ENCODE data around the gene C16orf87. TPM values are rescaled to one million over a fixed set of nuclear protein-coding genes. Genes with fewer than 3 reads are reported as not detected.

The C16orf87 gene
- polyA plus RNA-seq, 4 donors: 5.7 to 30.1 (median 11.7) TPM

GRCh38 chr16:46768809-46769208 lies 62.2 kb downstream of the C16orf87 start:
- FAIRE-seq (no peak), DNase-seq (no peak)
- H3K27me3 ChIP-seq (ENCODE audit: control insufficient read depth in 3 of 3, insufficient read depth in 3 of 3, low read length in 3 of 3): no peaks in the 10 kb centered on the region
- WGBS, 3 donors: 17 to 68% (median 47%) methylated on average over 8 of the region's 8 CpGs
- H3K27ac ChIP-seq (ENCODE audit: low read depth in 1 of 3, low read length in 2 of 3): no peak overlapping the region
- no peaks in the 10 kb centered on the region for H3K36me3 ChIP-seq (ENCODE audit: control insufficient read depth in 3 of 3, insufficient read depth in 2 of 3, low read depth in 1 of 3, low read length in 3 of 3)
- no peaks in the 10 kb centered on the region for H3K4me1 ChIP-seq (ENCODE audit: control insufficient read depth in 3 of 3, insufficient read depth in 2 of 3, low read depth in 1 of 3, low read length in 2 of 3)
- H3K9me3 ChIP-seq (ENCODE audit: control insufficient read depth in 2 of 2, insufficient read depth in 1 of 2, low read depth in 1 of 2, low read length in 1 of 2): no peaks in the 10 kb centered on the region
- H3K4me3 ChIP-seq (ENCODE audit: low read depth in 1 of 3, low read length in 3 of 3): no peak overlapping the region

GRCh38 chr16:46765050-46765449 lies 65.9 kb downstream of the C16orf87 start:
- FAIRE-seq: no peak
- WGBS, 3 donors: 66 to 82% (median 72%) methylated on average over 7 of the region's 7 CpGs
- no peak for DNase-seq
- Histone ChIP-seq H3K27ac (ENCODE audit: low read depth in 1 of 3, low read length in 2 of 3) (no peak overlapping the region), H3K4me3 (ENCODE audit: low read depth in 1 of 3, low read length in 3 of 3) (no peak overlapping the region), H3K9me3 (ENCODE audit: control insufficient read depth in 2 of 2, insufficient read depth in 1 of 2, low read depth in 1 of 2, low read length in 1 of 2) (no peaks in the 10 kb centered on the region), H3K4me1 (ENCODE audit: control insufficient read depth in 3 of 3, insufficient read depth in 2 of 3, low read depth in 1 of 3, low read length in 2 of 3) (no peaks in the 10 kb centered on the region), H3K27me3 (ENCODE audit: control insufficient read depth in 3 of 3, insufficient read depth in 3 of 3, low read length in 3 of 3) (no peaks in the 10 kb centered on the region), H3K36me3 (ENCODE audit: control insufficient read depth in 3 of 3, insufficient read depth in 2 of 3, low read depth in 1 of 3, low read length in 3 of 3) (no peaks in the 10 kb centered on the region)

GRCh38 chr16:46763147-46763546 lies 67.8 kb downstream of the C16orf87 start:
- no peaks in the 10 kb centered on the region for H3K9me3 ChIP-seq (ENCODE audit: control insufficient read depth in 2 of 2, insufficient read depth in 1 of 2, low read depth in 1 of 2, low read length in 1 of 2)
- no peaks in the 10 kb centered on the region for H3K4me1 ChIP-seq (ENCODE audit: control insufficient read depth in 3 of 3, insufficient read depth in 2 of 3, low read depth in 1 of 3, low read length in 2 of 3)
- H3K36me3 ChIP-seq (ENCODE audit: control insufficient read depth in 3 of 3, insufficient read depth in 2 of 3, low read depth in 1 of 3, low read length in 3 of 3): no peaks in the 10 kb centered on the region
- no peak for FAIRE-seq
- WGBS, 3 donors: 65 to 85% (median 83%) methylated on average over 12 of the region's 12 CpGs
- no peak overlapping the region for H3K27ac ChIP-seq (ENCODE audit: low read depth in 1 of 3, low read length in 2 of 3)
- DNase-seq: no peak
- no peak overlapping the region for H3K4me3 ChIP-seq (ENCODE audit: low read depth in 1 of 3, low read length in 3 of 3)
- H3K27me3 ChIP-seq (ENCODE audit: control insufficient read depth in 3 of 3, insufficient read depth in 3 of 3, low read length in 3 of 3): no peaks in the 10 kb centered on the region

GRCh38 chr16:46762583-46762982 lies 68.4 kb downstream of the C16orf87 start:
- Histone ChIP-seq H3K27ac (ENCODE audit: low read depth in 1 of 3, low read length in 2 of 3) (no peak overlapping the region), H3K27me3 (ENCODE audit: control insufficient read depth in 3 of 3, insufficient read depth in 3 of 3, low read length in 3 of 3) (no peaks in the 10 kb centered on the region), H3K4me3 (ENCODE audit: low read depth in 1 of 3, low read length in 3 of 3) (no peak overlapping the region), H3K9me3 (ENCODE audit: control insufficient read depth in 2 of 2, insufficient read depth in 1 of 2, low read depth in 1 of 2, low read length in 1 of 2) (no peaks in the 10 kb centered on the region), H3K4me1 (ENCODE audit: control insufficient read depth in 3 of 3, insufficient read depth in 2 of 3, low read depth in 1 of 3, low read length in 2 of 3) (no peaks in the 10 kb centered on the region), H3K36me3 (ENCODE audit: control insufficient read depth in 3 of 3, insufficient read depth in 2 of 3, low read depth in 1 of 3, low read length in 3 of 3) (no peaks in the 10 kb centered on the region)
- DNase-seq (no peak), FAIRE-seq (no peak)
- 59 to 64% (median 63%) methylated on average over 3 of the region's 3 CpGs for WGBS, 3 donors

GRCh38 chr16:46759309-46759708 lies 71.7 kb downstream of the C16orf87 start:
- Histone ChIP-seq H3K27me3 (ENCODE audit: control insufficient read depth in 3 of 3, insufficient read depth in 3 of 3, low read length in 3 of 3) (no peaks in the 10 kb centered on the region), H3K4me3 (ENCODE audit: low read depth in 1 of 3, low read length in 3 of 3) (no peak overlapping the region), H3K27ac (ENCODE audit: low read depth in 1 of 3, low read length in 2 of 3) (no peak overlapping the region), H3K9me3 (ENCODE audit: control insufficient read depth in 2 of 2, insufficient read depth in 1 of 2, low read depth in 1 of 2, low read length in 1 of 2) (no peaks in the 10 kb centered on the region), H3K4me1 (ENCODE audit: control insufficient read depth in 3 of 3, insufficient read depth in 2 of 3, low read depth in 1 of 3, low read length in 2 of 3) (no peaks in the 10 kb centered on the region), H3K36me3 (ENCODE audit: control insufficient read depth in 3 of 3, insufficient read depth in 2 of 3, low read depth in 1 of 3, low read length in 3 of 3) (no peaks in the 10 kb centered on the region)
- FAIRE-seq (no peak), DNase-seq (no peak)
- 83 to 90% (median 83%) methylated on average over 5 of the region's 5 CpGs for WGBS, 3 donors

- FAIRE-seq (no peak), DNase-seq (no peak)
- Histone ChIP-seq H3K4me1 (ENCODE audit: control insufficient read depth in 3 of 3, insufficient read depth in 2 of 3, low read depth in 1 of 3, low read length in 2 of 3) (no peaks in the 10 kb centered on the region), H3K27me3 (ENCODE audit: control insufficient read depth in 3 of 3, insufficient read depth in 3 of 3, low read length in 3 of 3) (no peaks in the 10 kb centered on the region), H3K27ac (ENCODE audit: low read depth in 1 of 3, low read length in 2 of 3) (no peak overlapping the region), H3K36me3 (ENCODE audit: control insufficient read depth in 3 of 3, insufficient read depth in 2 of 3, low read depth in 1 of 3, low read length in 3 of 3) (no peaks in the 10 kb centered on the region), H3K4me3 (ENCODE audit: low read depth in 1 of 3, low read length in 3 of 3) (no peak overlapping the region), H3K9me3 (ENCODE audit: control insufficient read depth in 2 of 2, insufficient read depth in 1 of 2, low read depth in 1 of 2, low read length in 1 of 2) (no peaks in the 10 kb centered on the region)
- WGBS, 3 donors: 23 to 38% (median 38%) methylated on average over 21 of the region's 21 CpGs
Observed at GRCh38 chr16:46757339-46758050, 73.5 kb downstream of the C16orf87 start.

- WGBS, 3 donors: 80 to 88% (median 82%) methylated on average over 11 of the region's 11 CpGs
- no peaks in the 10 kb centered on the region for H3K9me3 ChIP-seq (ENCODE audit: control insufficient read depth in 2 of 2, insufficient read depth in 1 of 2, low read depth in 1 of 2, low read length in 1 of 2)
- no peaks in the 10 kb centered on the region for H3K36me3 ChIP-seq (ENCODE audit: control insufficient read depth in 3 of 3, insufficient read depth in 2 of 3, low read depth in 1 of 3, low read length in 3 of 3)
- no peaks in the 10 kb centered on the region for H3K27me3 ChIP-seq (ENCODE audit: control insufficient read depth in 3 of 3, insufficient read depth in 3 of 3, low read length in 3 of 3)
- DNase-seq: no peak
- no peaks in the 10 kb centered on the region for H3K4me1 ChIP-seq (ENCODE audit: control insufficient read depth in 3 of 3, insufficient read depth in 2 of 3, low read depth in 1 of 3, low read length in 2 of 3)
- H3K4me3 ChIP-seq (ENCODE audit: low read depth in 1 of 3, low read length in 3 of 3): no peak overlapping the region
- FAIRE-seq: no peak
- no peak overlapping the region for H3K27ac ChIP-seq (ENCODE audit: low read depth in 1 of 3, low read length in 2 of 3)
Observed at GRCh38 chr16:46756772-46757171, 74.2 kb downstream of the C16orf87 start.

- no peaks in the 10 kb centered on the region for H3K4me1 ChIP-seq (ENCODE audit: control insufficient read depth in 3 of 3, insufficient read depth in 2 of 3, low read depth in 1 of 3, low read length in 2 of 3)
- whole genome bisulfite sequencing, 3 donors: 80 to 86% (median 82%) methylated on average over 5 of the region's 5 CpGs
- DNase-seq: no peak
- H3K9me3 ChIP-seq (ENCODE audit: control insufficient read depth in 2 of 2, insufficient read depth in 1 of 2, low read depth in 1 of 2, low read length in 1 of 2): no peaks in the 10 kb centered on the region
- no peak overlapping the region for H3K27ac ChIP-seq (ENCODE audit: low read depth in 1 of 3, low read length in 2 of 3)
- H3K27me3 ChIP-seq (ENCODE audit: control insufficient read depth in 3 of 3, insufficient read depth in 3 of 3, low read length in 3 of 3): no peaks in the 10 kb centered on the region
- FAIRE-seq: no peak
- H3K36me3 ChIP-seq (ENCODE audit: control insufficient read depth in 3 of 3, insufficient read depth in 2 of 3, low read depth in 1 of 3, low read length in 3 of 3): no peaks in the 10 kb centered on the region
- no peak overlapping the region for H3K4me3 ChIP-seq (ENCODE audit: low read depth in 1 of 3, low read length in 3 of 3)
Observed at GRCh38 chr16:46753015-46753414, 78.0 kb downstream of the C16orf87 start.

- Histone ChIP-seq H3K4me1 (ENCODE audit: control insufficient read depth in 3 of 3, insufficient read depth in 2 of 3, low read depth in 1 of 3, low read length in 2 of 3) (no peaks in the 10 kb centered on the region), H3K36me3 (ENCODE audit: control insufficient read depth in 3 of 3, insufficient read depth in 2 of 3, low read depth in 1 of 3, low read length in 3 of 3) (no peaks in the 10 kb centered on the region), H3K4me3 (ENCODE audit: low read depth in 1 of 3, low read length in 3 of 3) (no peak overlapping the region), H3K9me3 (ENCODE audit: control insufficient read depth in 2 of 2, insufficient read depth in 1 of 2, low read depth in 1 of 2, low read length in 1 of 2) (no peaks in the 10 kb centered on the region), H3K27me3 (ENCODE audit: control insufficient read depth in 3 of 3, insufficient read depth in 3 of 3, low read length in 3 of 3) (no peaks in the 10 kb centered on the region), H3K27ac (ENCODE audit: low read depth in 1 of 3, low read length in 2 of 3) (no peak overlapping the region)
- DNase-seq: no peak
- FAIRE-seq: no peak
- 72 to 83% (median 81%) methylated on average over 6 to 7 of the region's 7 CpGs for WGBS, 3 donors
Observed at GRCh38 chr16:46751381-46751780, 79.6 kb downstream of the C16orf87 start.

All from small intestine (tissue), 7 donors.